A673 (cell line): Measurements from ENCODE around the gene MLF2. TPM values are rescaled to one million over a fixed set of nuclear protein-coding genes. Genes with fewer than 3 reads are reported as not detected.

Experiments
- BruUV-seq: library from RNA; stranded (reverse); fragments of 400-500 nt; replicated peaks from 2 replicates; lab custom pipeline; 2021; lab: Mats Ljungman, UMichigan
- CTCF ChIA-PET: fragments of 300-600 bp; sonication (Branson Sonifier 250); formaldehyde crosslinking; loops from one replicate; lab custom pipeline; 2022; ENCODE audit warnings: antibody characterized with exemption; lab: Charles Lee
- POLR2A ChIA-PET: fragments of 300-600 bp; sonication (Branson Sonifier 250); formaldehyde crosslinking; loops from one replicate; lab custom pipeline; 2022; ENCODE audit warnings: antibody characterized with exemption; ENCODE audit not compliant: low non-redundant PET; lab: Charles Lee
- DNase-seq: peaks from one replicate; pipeline ENCODE4 v3.0.0-alpha.2; 2015; ENCODE audit warnings: low spot score
- H3K27ac ChIP-seq: fragments of 200-600 bp; sonication (generic); 2 replicates; pipeline ENCODE4 v1.5.1; 2016; ENCODE audit warnings: mixed run types, low read depth, mild to moderate bottlenecking, mixed read lengths, antibody characterized with exemption, low read length; ENCODE audit not compliant: poor library complexity, severe bottlenecking
- H3K27me3 ChIP-seq: fragments of 200-600 bp; sonication (generic); replicated peaks from 2 replicates; pipeline ENCODE4 v1.6.1; 2017; ENCODE audit warnings: mixed run types, low read depth, mild to moderate bottlenecking, mixed read lengths, antibody characterized with exemption, low read length; ENCODE audit not compliant: insufficient read depth, poor library complexity
- H3K36me3 ChIP-seq: fragments of 200-600 bp; sonication (generic); 2 replicates; pipeline ENCODE4 v1.6.1; 2016; ENCODE audit warnings: mixed run types, mild to moderate bottlenecking, mixed read lengths, antibody characterized with exemption, low read length; ENCODE audit not compliant: insufficient read depth, poor library complexity, severe bottlenecking
- H3K4me1 ChIP-seq: fragments of 200-600 bp; sonication (generic); 2 replicates; pipeline ENCODE4 v1.6.1; 2017; ENCODE audit warnings: mixed run types, mild to moderate bottlenecking, mixed read lengths, antibody characterized with exemption, low read length; ENCODE audit not compliant: insufficient read depth, poor library complexity, severe bottlenecking
- H3K4me3 ChIP-seq: fragments of 200-600 bp; sonication (generic); 2 replicates; pipeline ENCODE4 v1.5.1; 2016; ENCODE audit warnings: low read depth, mixed run types, mild to moderate bottlenecking, mixed read lengths, low read length; ENCODE audit not compliant: poor library complexity, severe bottlenecking
- H3K9me3 ChIP-seq: fragments of 200-600 bp; sonication (generic); 2 replicates; pipeline ENCODE4 v1.6.1; 2016; ENCODE audit warnings: mixed run types, low read depth, mild to moderate bottlenecking, mixed read lengths, antibody characterized with exemption, low read length; ENCODE audit not compliant: poor library complexity, severe bottlenecking
- EZH2 ChIP-seq: fragments of 200-600 bp; sonication (generic); IDR thresholded peaks from 2 replicates; pipeline ENCODE4 v1.6.1; 2017; ENCODE audit warnings: borderline replicate concordance, low read depth, mild to moderate bottlenecking, mixed read lengths, antibody characterized with exemption, low read length; ENCODE audit not compliant: poor library complexity, severe bottlenecking
- intact Hi-C: fragments of 100-400 bp; cut with micrococcal nuclease; formaldehyde crosslinking; loops from one replicate; pipeline ENCODE4 v1.10.0; 2022; ENCODE audit not compliant: unreplicated experiment
- total RNA-seq: library from RNA; stranded (reverse); gene quantifications from 2 replicates; pipeline ENCODE4 v1.2.3, GENCODE V29; 2021
- TF ChIP-seq, protein P1 (sequence below): fragments of 300-800, 200-600 bp; sonication (generic); conservative IDR thresholded peaks from 2 replicates; pipeline ENCODE4 v1.5.1; 2017; ENCODE audit warnings: low read depth, mild to moderate bottlenecking, antibody characterized with exemption, low read length, moderate library complexity, mixed read lengths

MLF2 gene
- total RNA-seq, 1 experiment from 2014 or later = 242 TPM

DNA sequence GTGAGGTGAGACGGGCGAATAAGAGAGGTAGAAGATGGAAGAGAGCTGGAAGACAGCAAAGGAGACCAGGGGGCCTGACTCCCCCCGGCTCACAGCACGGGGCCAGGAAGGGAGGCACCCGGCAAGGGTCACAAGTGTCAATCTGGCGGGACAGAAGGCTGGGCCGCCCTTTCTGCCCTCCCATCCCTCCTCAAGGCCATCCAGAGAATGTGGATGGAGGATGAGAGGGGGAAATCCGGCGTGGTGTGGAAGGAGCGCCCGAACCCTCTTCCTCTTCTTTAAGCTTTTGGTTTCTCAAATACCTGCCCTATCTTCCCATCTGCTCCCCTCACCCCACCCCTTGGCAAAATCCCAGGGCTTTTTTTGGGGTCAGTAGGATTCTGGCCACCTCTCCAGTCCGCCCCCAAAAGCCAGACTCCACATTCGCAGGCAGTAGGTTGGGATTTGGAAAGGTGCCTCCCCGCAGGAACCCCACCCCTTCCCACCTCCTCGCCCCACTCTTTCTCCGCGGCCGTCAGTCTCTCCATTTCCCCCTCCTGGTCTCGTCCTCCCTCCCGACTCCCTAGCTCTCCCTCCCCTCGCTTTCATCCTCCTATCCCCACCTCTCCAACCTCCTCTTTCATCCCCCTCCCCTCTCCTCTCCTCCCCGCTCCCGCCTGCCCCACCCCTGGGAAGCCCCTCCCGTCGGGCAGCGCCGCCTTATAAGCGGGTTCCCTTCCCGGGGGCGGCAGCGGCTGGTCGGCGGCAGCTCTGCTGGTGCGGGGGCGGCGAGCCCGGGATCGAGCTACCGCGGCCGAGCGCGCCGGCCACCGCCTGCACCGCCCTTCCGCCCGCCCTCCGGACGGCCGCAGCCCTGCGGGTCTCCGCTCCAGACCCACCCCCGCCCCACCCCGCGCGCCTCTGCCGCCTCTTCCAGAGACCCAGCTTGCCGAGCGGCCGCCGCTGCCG lies 13.0 kb upstream of the MLF2 start, which contains the start of gene PTMS:
Gene PTMS, plus strand, starts transcription at position 730 of the 948 bp plus-strand sequence. CDS start 343 bp downstream, outside the sequence.
- Histone ChIP-seq H3K36me3 (peaks cover 17% of the 10 kb centered on the region), H3K4me1 (peaks cover 40% of the 10 kb centered on the region), H3K4me3 (peak within 1 kb of the TSS; percentile 97), H3K27ac (peak within 1 kb of the TSS; percentile 88), H3K9me3 (no peaks in the 10 kb centered on the region), H3K27me3 (no peaks in the 10 kb centered on the region)
- peak; percentile 96 for DNase-seq
- intact Hi-C loops = loop anchor here (2.0 to 10.0 kb wide), 3 partner anchors 13 to 199 kb away; partner anchors contain the start of genes MLF2 and P3H3
- TF ChIP-seq, protein P1, sequence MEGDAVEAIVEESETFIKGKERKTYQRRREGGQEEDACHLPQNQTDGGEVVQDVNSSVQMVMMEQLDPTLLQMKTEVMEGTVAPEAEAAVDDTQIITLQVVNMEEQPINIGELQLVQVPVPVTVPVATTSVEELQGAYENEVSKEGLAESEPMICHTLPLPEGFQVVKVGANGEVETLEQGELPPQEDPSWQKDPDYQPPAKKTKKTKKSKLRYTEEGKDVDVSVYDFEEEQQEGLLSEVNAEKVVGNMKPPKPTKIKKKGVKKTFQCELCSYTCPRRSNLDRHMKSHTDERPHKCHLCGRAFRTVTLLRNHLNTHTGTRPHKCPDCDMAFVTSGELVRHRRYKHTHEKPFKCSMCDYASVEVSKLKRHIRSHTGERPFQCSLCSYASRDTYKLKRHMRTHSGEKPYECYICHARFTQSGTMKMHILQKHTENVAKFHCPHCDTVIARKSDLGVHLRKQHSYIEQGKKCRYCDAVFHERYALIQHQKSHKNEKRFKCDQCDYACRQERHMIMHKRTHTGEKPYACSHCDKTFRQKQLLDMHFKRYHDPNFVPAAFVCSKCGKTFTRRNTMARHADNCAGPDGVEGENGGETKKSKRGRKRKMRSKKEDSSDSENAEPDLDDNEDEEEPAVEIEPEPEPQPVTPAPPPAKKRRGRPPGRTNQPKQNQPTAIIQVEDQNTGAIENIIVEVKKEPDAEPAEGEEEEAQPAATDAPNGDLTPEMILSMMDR = no peak
- TF ChIP-seq EZH2 = no peak
- BruUV-seq = TSS peak; percentile 38
- CTCF ChIA-PET = interaction anchor here (0.6 to 2.0 kb wide), 8 partner anchors 12 to 343 kb away, joined by 3 to 21 read pairs (median 4); partner anchors contain the start of genes C1RL, CDCA3, GPR162 and MLF2
- POLR2A ChIA-PET = interaction anchor here (0.5 to 1.2 kb wide), 5 partner anchors 12 to 42 kb away, joined by 3 to 6 read pairs (median 3); partner anchors contain the start of genes COPS7A and MLF2

DNA sequence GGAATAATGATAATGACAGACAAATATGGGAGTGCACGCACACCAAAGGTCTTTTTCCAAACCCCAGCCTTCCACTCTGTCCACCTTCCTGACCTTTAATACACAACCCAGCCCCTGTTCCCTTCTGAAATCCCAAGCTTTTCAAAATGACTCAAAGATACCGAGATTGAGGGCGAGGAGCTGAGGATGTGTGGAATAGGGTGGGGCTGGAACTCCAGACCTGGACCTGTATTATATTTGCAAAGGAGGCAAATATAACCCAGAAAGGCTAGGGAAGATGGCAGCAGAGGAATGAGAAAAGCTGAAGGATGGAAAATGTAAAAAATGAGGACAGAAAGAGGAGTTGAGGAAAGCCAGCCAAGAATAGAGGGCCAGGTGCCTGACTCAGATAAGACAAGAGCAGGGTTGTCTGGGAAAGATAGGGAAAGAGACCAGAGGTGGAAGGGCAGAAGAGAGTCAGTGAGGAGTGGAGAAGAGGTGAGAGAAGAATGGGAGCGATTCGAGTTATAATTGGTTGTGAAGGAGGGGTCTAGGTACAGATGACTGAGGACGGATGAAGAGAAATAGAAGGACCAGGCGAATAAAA lies 12.2 kb upstream of the MLF2 start:
- H3K9me3 ChIP-seq = no peaks in the 10 kb centered on the region
- BruUV-seq = no TSS peak
- no peak for DNase-seq
- ChIA-PET POLR2A (interaction anchor here (0.6 to 1.2 kb wide), 2 partner anchors 12 to 35 kb away, joined by 3 to 6 read pairs; partner anchors contain the start of gene MLF2), CTCF (interaction anchor here (2.0 kb wide), 1 partner anchor 12 kb away, joined by 21 read pairs; the partner anchor contains the start of gene MLF2)
- peaks cover 40% of the 10 kb centered on the region for H3K4me1 ChIP-seq
- H3K27me3 ChIP-seq = no peaks in the 10 kb centered on the region
- peak overlapping the region; percentile 97 for H3K4me3 ChIP-seq
- no peak for TF ChIP-seq EZH2
- TF ChIP-seq, protein P1 = no peak
- intact Hi-C loops = loop anchor here (5.0 to 10.0 kb wide), 2 partner anchors 62 to 200 kb away; partner anchors contain the start of gene P3H3
- H3K27ac ChIP-seq = peak overlapping the region; percentile 88
- peaks cover 10% of the 10 kb centered on the region for H3K36me3 ChIP-seq
